GM18868 (cell line): ENCODE measurements around the gene PCBP1.
A peak's percentile ranks its signal among the peaks of the same experiment; 100 is the strongest.
"Not testable (repeated sequence)": the region's sequence is repeated elsewhere in the genome, so short reads cannot be mapped to it uniquely, and the experiment has no call there.

Experiments
- ATAC-seq: cut with Tn5 transposase; IDR thresholded peaks from one replicate; pipeline ENCODE4 v1.9.1; 2021; ENCODE audit warnings: mild to moderate bottlenecking, moderate library complexity; ENCODE audit not compliant: unreplicated experiment

The PCBP1 gene

DNA sequence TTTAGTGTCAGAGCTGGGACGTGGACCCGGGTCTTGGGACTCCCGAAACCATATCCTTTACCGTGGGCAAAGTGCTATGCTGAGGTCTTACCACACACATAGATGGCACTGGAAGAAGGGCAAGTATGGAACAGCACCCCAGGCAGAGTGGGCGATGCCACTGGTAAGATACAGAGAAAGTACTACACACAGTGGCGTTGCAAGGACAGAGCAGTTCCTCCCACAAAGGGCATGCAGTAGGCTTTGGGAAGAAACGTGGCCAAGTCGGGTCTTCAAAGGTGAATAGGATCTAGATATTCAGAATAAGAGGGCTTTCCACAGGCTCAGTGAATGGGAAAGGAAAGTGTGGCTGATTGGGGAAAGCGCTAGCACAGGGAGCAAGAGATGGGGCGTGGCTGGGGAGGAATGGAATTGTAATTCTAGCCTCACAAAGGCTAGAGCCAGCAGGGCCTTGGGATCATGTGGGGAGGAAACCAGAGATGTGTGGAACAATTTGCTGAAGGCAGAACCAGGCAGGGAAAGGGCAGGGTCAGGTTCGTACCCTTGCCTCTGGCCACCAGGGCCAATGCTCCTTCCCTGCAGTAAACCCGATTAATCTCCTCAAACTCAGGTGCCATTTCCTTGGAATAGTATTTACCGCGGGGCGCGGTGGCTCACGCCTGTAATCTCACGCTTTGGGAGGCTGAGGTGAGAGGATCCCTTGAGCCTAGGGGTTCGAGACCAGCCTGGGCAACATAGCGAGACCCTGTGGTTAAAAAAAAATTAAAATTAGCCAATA lies 36.0 kb downstream of the PCBP1 start:
- ATAC-seq = no peak

DNA sequence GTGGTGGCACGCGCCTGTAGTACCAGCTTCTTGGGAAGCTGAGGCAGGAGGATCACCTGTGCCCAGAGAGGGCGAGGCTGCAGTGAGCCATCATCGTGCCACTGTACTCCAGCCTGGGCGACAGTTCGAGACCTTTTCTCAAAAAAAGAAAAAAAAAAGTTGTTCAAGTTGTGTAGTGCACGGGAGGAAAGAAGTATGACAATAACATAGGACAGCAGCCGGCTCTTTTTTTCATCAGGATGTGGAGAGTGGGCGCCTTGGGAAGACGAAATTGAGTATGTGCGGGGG lies 36.5 kb downstream of the PCBP1 start:
- ATAC-seq = no peak

GRCh38 chr2:70124983-70125480 lies 37.8 kb downstream of the PCBP1 start:
- no peak for ATAC-seq

DNA sequence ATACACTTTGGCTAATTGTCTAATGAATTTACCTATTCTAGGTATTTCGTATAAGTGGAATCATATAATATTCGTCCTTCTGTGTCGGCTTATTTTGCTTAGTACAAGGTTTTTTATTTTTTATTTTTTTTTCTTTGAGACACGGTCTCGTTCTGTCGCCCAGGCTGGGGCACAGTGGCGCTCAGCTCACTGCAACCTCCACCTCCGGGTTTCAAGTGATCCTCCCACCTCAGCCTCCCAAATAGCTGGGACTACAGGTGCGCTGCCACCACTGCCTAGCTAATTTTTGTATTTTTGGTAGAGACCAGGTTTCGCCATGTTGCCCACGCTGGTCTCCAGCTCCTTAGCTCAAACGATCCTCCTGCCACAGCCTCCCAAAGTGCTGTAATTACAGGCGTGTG lies 38.2 kb downstream of the PCBP1 start:
- ATAC-seq = no peak

DNA sequence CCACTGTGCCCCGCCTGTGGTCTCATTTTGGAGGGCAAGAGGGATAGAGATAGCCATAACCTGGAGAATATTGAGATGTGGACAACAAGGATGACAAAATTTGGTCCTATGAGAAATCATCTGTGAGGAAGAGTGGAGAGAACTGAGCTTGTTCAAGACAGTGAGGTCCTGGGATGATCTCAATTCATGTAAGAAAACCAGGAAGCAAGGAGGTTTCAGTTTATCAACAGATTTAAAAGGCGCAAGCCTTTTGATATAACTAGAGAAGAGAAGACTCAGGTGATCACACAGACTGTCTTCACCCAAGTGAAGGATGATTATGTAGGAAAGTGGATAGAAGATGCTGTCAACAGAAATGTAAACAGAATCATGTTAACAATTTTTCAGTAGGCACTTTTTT lies 39.1 kb downstream of the PCBP1 start:
- no peak for ATAC-seq

- ATAC-seq = no peak
Observed at GRCh38 chr2:70128005-70128404, 40.7 kb downstream of the PCBP1 start.

DNA sequence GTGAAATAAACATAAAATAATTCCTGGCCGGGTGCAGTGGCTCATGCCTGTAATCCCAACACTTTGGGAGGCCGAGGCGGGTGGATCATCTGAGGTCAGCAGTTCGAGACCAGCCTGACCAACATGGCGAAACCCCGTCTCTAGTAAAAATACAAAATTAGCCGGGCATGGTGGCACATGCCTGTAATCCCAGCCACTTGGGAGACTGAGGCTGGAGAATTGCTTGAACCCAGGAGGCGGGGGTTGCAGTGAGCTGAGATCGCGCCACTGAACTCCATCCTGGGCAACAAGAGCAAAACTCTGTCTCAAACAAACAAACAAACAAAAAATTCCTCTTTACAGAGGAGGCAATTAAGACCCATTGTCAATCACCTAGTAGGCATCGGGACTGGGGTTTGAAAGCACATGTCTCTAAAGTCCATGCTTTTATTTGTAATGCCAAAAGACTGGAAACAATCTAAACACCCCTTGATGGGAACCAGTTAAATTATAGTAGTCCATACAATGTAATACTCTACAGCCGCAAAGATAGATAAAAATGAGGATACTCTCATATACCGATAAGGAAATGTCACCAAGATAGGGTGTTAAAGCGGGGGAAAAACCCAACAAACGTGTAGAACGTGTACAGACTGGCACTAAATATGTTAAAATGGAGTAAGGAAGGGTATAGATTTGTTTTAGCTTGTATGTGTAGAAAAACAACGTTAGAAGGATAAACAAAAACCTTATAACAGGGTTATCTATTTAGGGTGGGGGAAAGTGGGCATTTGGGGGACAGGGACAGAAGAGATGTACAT lies 44.3 kb downstream of the PCBP1 start:
- ATAC-seq = not testable (repeated sequence)

DNA sequence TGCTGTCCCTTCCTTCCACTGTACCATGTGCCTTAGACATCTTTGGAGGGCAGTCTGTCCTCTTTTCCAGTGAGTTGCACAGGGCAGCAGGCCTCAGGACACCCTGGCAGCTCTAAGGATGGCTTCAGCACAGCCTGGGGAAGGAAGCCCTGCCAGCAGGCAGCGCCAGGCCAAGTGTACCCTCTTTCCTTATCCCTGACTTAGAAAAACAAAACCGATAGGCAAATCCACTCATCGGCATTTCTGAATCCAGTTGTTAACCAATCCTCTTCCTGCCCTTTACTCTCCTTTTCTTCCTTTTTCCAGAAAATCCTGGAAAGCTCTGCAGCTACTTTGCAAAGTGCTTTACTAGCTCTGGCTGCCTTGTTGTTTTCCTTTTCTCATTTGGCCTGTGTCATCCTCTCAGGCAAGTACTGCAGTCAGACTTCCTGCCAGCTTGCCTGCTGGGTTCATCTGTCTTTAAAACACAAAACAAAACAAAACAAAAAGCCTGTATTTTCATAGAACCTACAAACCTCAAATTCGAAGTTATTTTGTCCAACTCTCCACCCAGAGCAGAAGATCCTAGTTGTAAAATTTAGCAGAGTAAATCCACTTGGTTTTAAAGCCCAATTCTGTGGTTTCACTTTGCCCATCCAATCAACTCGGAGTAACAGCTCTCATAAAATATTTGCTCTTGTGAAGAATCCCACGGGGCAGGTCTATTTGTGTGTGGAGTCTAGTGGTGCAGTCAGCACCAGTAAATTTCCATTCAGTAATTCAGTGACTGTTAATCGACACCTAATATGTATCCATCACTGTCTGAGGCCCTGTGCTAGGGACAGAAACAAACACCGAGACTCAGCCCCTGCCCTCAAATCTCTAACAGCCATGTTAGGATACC lies 45.2 kb downstream of the PCBP1 start:
- peak; percentile 49 for ATAC-seq

DNA sequence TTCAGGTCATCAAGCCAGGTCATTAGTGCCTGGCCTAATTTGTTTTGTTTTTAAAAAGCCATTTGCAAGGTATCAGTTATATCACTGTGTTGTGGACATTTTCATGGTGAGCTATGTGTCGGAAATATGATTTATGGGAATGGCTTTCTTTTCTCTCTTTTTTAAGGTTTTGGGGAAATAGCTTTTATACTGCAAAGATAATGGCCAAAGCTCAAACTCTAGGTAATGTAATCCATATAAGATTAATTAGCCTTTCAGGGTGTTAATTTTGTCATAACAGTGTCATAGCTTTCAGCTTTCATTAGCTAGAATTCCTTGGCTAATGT lies 45.8 kb downstream of the PCBP1 start:
- ATAC-seq = no peak

GRCh38 chr2:70133491-70134322 lies 46.4 kb downstream of the PCBP1 start:
- peak; percentile 23 for ATAC-seq

- ATAC-seq = not testable (repeated sequence)
Observed at GRCh38 chr2:70134323-70134983, 47.2 kb downstream of the PCBP1 start.
